Heart left ventricle (tissue), 13 donors: ENCODE data around the gene CNOT1.

Source experiments
- CTCF ChIP-seq, 12 donors: fragments of 200-600 bp; sonication (generic) in 4 of 12; IDR thresholded peaks; one replicate each; pipeline versions ENCODE4 v1.5.0 to v1.8.0; 2018 to 2022; ENCODE audit warnings: antibody characterized with exemption in 12 of 12, mild to moderate bottlenecking in 5 of 12
- POLR2A ChIP-seq, 2 donors: fragments of 450-650 bp; IDR thresholded peaks; one replicate each; pipeline ENCODE4 v1.6.1; 2017; ENCODE audit warnings: antibody characterized with exemption in 2 of 2, mild to moderate bottlenecking in 2 of 2, moderate library complexity in 2 of 2
- donor health status: ischemic (EF 13 %, LVEDD 7.1; RV severe dilation, severe dysfunction).
- donor health status: DM: no; HTN: yes; CAD: no.
- donor health status: DM: no; HTN: no; CAD: no.
- donor health status: ischemic (EF 25% LVEDD 6.9; RV normal size, moderate dysfunction).
- donor health status: ischemic (EF 25% LVEDD 5.7; RV mildly dilated, moderate dysfunction).
- donor health status: ischemic (EF 35%, LVEDD 5.7; RV mildly dilated, moderate dysfunction).
- donor health status: nonischemic (EF 11% LVEDD 7.7; RV severe dilation, severe dysfunction).
- donor health status: DM: yes; HTN: yes; CAD: no.
- donor health status: PGD.
- donor health status: ischemic (EF 29% LVEDD 5.4; RV normal size, mild dysfunction).
- donor health status: nonischemic (EF 23%, LVEDD 6.1; RV moderate dilation, normal function).

DNA sequence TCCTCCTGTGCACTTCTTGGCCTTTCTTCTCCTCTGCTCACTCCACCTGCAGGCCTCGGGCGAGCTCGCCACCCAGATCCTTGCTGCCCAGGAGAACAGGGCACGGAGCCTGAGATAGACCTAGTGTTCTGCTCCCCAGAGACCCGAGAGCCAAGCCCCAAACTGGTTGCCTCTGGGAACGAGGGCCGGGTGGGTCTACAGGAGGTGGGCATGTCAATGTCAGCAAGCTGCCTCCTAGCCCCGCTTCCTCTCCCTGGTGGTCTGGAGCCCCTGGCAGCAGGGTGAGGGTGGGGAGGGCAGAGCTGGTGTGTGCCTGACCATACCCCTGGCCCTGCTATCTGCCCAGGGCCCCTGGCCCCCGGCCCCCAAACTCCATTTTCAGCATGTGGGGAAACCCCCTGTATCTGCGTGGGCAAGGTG, 130.5 kb downstream of the CNOT1 start:
- TF ChIP-seq CTCF (IDR thresholded peaks at IDR 0.05) (no peak), POLR2A (IDR thresholded peaks at IDR 0.05) (no peak)
